Measurements from ENCODE around the gene NDNF. TPM values are rescaled to one million over a fixed set of nuclear protein-coding genes. Genes with fewer than 3 reads are reported as not detected.

Gene NDNF
- total RNA-seq (2014; rRNA removed) (0.04 TPM in 1 of 2 replicates, not detected in the other), Bru-seq, nascent RNA (percentile 2 among the genes with signal in this experiment), BruChase-seq, experiment 1, labeled RNA remaining after a 6-hour chase (percentile 9 among the genes with signal in this experiment), BruChase-seq, experiment 2, labeled RNA remaining after a 2-hour chase (percentile 5 among the genes with signal in this experiment)
- long read RNA-seq = 0 reads

GRCh38 chr4:121072224-121073003 lies at the start of gene NDNF:
NDNF (minus strand) TSS chr4:121072535; CDS start chr4:121045837, 26,698 bp downstream.
- BruUV-seq (replicated peaks) = no TSS peak
- Histone ChIP-seq H3K9ac (ENCODE audit: low read length) (no peak within 1 kb of the TSS), H2AFZ (ENCODE audit: low read length) (peak within 1 kb of the TSS; percentile 45; the same call in 1 of the 2 replicates), H3K9me2 (replicated peaks; ENCODE audit: low read length) (no peaks in the 10 kb centered on the region), H3K79me2 (ENCODE audit: low read length) (no peaks in the 10 kb centered on the region), H3K4me1 (ENCODE audit: insufficient read depth, low read length) (no peaks in the 10 kb centered on the region), H4K20me1 (ENCODE audit: low read length) (no peaks in the 10 kb centered on the region), H3K4me3 (ENCODE audit: low read length) (peak within 1 kb of the TSS; percentile 42; the same call in 1 of the 2 replicates), H3K27ac (ENCODE audit: low read length) (no peak within 1 kb of the TSS), H3K9me3 (ENCODE audit: low read length) (no peaks in the 10 kb centered on the region), H3K27me3 (ENCODE audit: low read length) (peaks cover 26% of the 10 kb centered on the region), H3K4me2 (ENCODE audit: low read length) (peak within 1 kb of the TSS; percentile 56), H3F3A (ENCODE audit: low read length, unreplicated experiment) (no peaks in the 10 kb centered on the region), H3K36me3 (ENCODE audit: low read depth, low read length) (no peaks in the 10 kb centered on the region)
- no peak for DNase-seq
- TF ChIP-seq EZH2phosphoT487 (IDR thresholded peaks at IDR 0.05; ENCODE audit: borderline replicate concordance, low read length) (no peak), EZH2 (IDR thresholded peaks at IDR 0.05; ENCODE audit: low read length, unreplicated experiment) (no peak)
- TF ChIP-seq, protein P1, sequence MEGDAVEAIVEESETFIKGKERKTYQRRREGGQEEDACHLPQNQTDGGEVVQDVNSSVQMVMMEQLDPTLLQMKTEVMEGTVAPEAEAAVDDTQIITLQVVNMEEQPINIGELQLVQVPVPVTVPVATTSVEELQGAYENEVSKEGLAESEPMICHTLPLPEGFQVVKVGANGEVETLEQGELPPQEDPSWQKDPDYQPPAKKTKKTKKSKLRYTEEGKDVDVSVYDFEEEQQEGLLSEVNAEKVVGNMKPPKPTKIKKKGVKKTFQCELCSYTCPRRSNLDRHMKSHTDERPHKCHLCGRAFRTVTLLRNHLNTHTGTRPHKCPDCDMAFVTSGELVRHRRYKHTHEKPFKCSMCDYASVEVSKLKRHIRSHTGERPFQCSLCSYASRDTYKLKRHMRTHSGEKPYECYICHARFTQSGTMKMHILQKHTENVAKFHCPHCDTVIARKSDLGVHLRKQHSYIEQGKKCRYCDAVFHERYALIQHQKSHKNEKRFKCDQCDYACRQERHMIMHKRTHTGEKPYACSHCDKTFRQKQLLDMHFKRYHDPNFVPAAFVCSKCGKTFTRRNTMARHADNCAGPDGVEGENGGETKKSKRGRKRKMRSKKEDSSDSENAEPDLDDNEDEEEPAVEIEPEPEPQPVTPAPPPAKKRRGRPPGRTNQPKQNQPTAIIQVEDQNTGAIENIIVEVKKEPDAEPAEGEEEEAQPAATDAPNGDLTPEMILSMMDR (conservative IDR thresholded peaks at IDR 0.05; ENCODE audit: low read depth, low read length) = no peak
- intact Hi-C loops (cut with micrococcal nuclease) = no loop called here
- peak; percentile 48 for ATAC-seq
- ChIA-PET POLR2A (ENCODE audit: unreplicated experiment) (no interaction called here), CTCF (no interaction called here)

DNA sequence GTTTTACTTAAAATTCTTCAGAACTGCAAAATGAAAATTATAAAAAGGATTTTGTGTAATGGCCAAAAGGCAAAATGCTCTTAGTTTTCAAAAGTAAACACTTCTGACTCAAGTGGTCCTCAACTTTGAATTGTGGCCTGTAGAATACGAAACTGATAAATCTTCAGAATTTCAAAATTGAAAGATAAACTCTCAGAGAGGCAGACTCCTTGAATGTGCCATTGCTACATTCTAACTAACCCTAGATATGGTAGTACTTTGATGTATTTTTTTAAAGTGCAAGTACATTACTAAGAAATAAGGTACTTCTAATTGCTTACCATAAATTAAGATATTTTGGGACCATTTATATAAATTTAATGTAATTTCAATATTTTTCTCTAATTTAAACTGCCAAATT lies 47.4 kb upstream of the NDNF start:
- no peaks in the 10 kb centered on the region for H3K9me3 ChIP-seq (ENCODE audit: low read length)
- TF ChIP-seq EZH2phosphoT487 (IDR thresholded peaks at IDR 0.05; ENCODE audit: borderline replicate concordance, low read length) (no peak), EZH2 (IDR thresholded peaks at IDR 0.05; ENCODE audit: low read length, unreplicated experiment) (no peak)
- TF ChIP-seq, protein P1 (conservative IDR thresholded peaks at IDR 0.05; ENCODE audit: low read depth, low read length) = no peak
- no peak overlapping the region for H3K4me3 ChIP-seq (ENCODE audit: low read length)
- H3K9ac ChIP-seq (ENCODE audit: low read length) = no peak overlapping the region
- POLR2A ChIA-PET (ENCODE audit: unreplicated experiment) = no interaction called here
- no peaks in the 10 kb centered on the region for H3K4me1 ChIP-seq (ENCODE audit: insufficient read depth, low read length)
- no peaks in the 10 kb centered on the region for H3K79me2 ChIP-seq (ENCODE audit: low read length)
- no peaks in the 10 kb centered on the region for H3F3A ChIP-seq (ENCODE audit: low read length, unreplicated experiment)
- DNase-seq (no peak), ATAC-seq (no peak)
- no peak overlapping the region for H2AFZ ChIP-seq (ENCODE audit: low read length)
- H4K20me1 ChIP-seq (ENCODE audit: low read length) = no peaks in the 10 kb centered on the region
- 0 out of 2 replicates have a peak, but pooled peaks cover 2% of the 10 kb centered on the region for H3K27me3 ChIP-seq (ENCODE audit: low read length)
- H3K4me2 ChIP-seq (ENCODE audit: low read length) = no peak overlapping the region
- intact Hi-C loops (cut with micrococcal nuclease) = no loop called here
- no TSS peak for BruUV-seq (replicated peaks)
- CTCF ChIA-PET = no interaction called here
- H3K27ac ChIP-seq (ENCODE audit: low read length) = no peak overlapping the region
- H3K9me2 ChIP-seq (replicated peaks; ENCODE audit: low read length) = no peaks in the 10 kb centered on the region
- H3K36me3 ChIP-seq (ENCODE audit: low read depth, low read length) = no peaks in the 10 kb centered on the region

DNA sequence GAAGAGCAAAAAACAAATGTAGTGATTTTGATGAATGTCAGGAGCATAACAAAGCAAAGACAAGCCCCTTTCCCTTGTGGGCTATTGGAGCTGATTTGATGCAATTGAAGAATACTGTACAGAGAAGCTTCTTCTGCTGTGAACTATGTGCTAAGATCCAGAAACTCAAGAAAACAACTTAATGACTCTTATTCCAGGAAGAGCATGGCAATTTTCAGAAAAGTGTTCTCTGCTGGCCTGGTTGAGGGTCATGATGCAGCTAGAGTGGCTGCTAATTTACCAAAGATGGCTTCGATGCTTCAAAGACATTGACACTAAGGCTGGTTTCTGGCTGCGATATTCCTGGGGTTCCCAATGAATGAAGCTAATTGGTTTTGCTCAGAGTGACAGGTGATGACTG lies 46.0 kb upstream of the NDNF start:
- Histone ChIP-seq H2AFZ (ENCODE audit: low read length) (no peak overlapping the region), H3K27ac (ENCODE audit: low read length) (no peak overlapping the region), H3K9me3 (ENCODE audit: low read length) (no peaks in the 10 kb centered on the region), H3K4me2 (ENCODE audit: low read length) (no peak overlapping the region), H3K36me3 (ENCODE audit: low read depth, low read length) (no peaks in the 10 kb centered on the region), H3K9me2 (replicated peaks; ENCODE audit: low read length) (no peaks in the 10 kb centered on the region), H3K27me3 (ENCODE audit: low read length) (0 out of 2 replicates have a peak, but pooled peaks cover 7% of the 10 kb centered on the region), H3K4me3 (ENCODE audit: low read length) (no peak overlapping the region), H3K9ac (ENCODE audit: low read length) (no peak overlapping the region), H4K20me1 (ENCODE audit: low read length) (no peaks in the 10 kb centered on the region), H3K79me2 (ENCODE audit: low read length) (no peaks in the 10 kb centered on the region), H3F3A (ENCODE audit: low read length, unreplicated experiment) (no peaks in the 10 kb centered on the region), H3K4me1 (ENCODE audit: insufficient read depth, low read length) (no peaks in the 10 kb centered on the region)
- POLR2A ChIA-PET (ENCODE audit: unreplicated experiment) = no interaction called here
- ATAC-seq (no peak), DNase-seq (no peak)
- TF ChIP-seq, protein P1 (conservative IDR thresholded peaks at IDR 0.05; ENCODE audit: low read depth, low read length) = no peak
- TF ChIP-seq EZH2 (IDR thresholded peaks at IDR 0.05; ENCODE audit: low read length, unreplicated experiment) = no peak
- no peak for TF ChIP-seq EZH2phosphoT487 (IDR thresholded peaks at IDR 0.05; ENCODE audit: borderline replicate concordance, low read length)
- intact Hi-C loops (cut with micrococcal nuclease) = no loop called here
- no TSS peak for BruUV-seq (replicated peaks)
- CTCF ChIA-PET = no interaction called here
